Natural killer cell (primary cell): Measurements from ENCODE around the gene ANKRD22. TPM values are rescaled to one million over a fixed set of nuclear protein-coding genes. Genes with fewer than 3 reads are reported as not detected.

Experiments used
- ATAC-seq, 3 donors: fragments of 150-1000 bp in 2 of 3; fragments of 200-7000 bp in 1 of 3; cut with Tn5 transposase; 1 replicate in 1 of 3; 2 replicates in 2 of 3; pipeline ENCODE4 v1.10.0; 2021; ENCODE audit warnings: mild to moderate bottlenecking in 2 of 3, moderate library complexity in 2 of 3
- DNase-seq, 2 donors: peaks; one replicate each; pipeline versions ENCODE4 v3.0.0 to v3.0.0-alpha.2; 2013 to 2021; ENCODE audit warnings: mixed read lengths in 1 of 2
- H3K27ac ChIP-seq: one replicate; pipeline ENCODE4 v1.5.1; 2013; ENCODE audit warnings: mild to moderate bottlenecking, low read length
- H3K27me3 ChIP-seq: one replicate; pipeline ENCODE4 v1.6.1; 2013; ENCODE audit warnings: low read length; ENCODE audit not compliant: control insufficient read depth, insufficient read depth
- H3K36me3 ChIP-seq: one replicate; pipeline ENCODE4 v1.6.1; 2013; ENCODE audit warnings: low read length; ENCODE audit not compliant: control insufficient read depth, insufficient read depth
- H3K4me1 ChIP-seq: one replicate; pipeline ENCODE4 v1.6.1; 2013; ENCODE audit warnings: low read length; ENCODE audit not compliant: control insufficient read depth, insufficient read depth
- H3K4me3 ChIP-seq: one replicate; pipeline ENCODE4 v1.5.1; 2013; ENCODE audit warnings: low read length
- H3K9me3 ChIP-seq: one replicate; pipeline ENCODE4 v1.6.1; 2013; ENCODE audit warnings: low read length; ENCODE audit not compliant: control insufficient read depth, insufficient read depth
- H3K27ac Mint-ChIP-seq, 2 donors: one replicate each; pipeline ENCODE4 v1.8.0; 2022; ENCODE audit warnings: mild to moderate bottlenecking in 2 of 2, mixed read lengths in 2 of 2, moderate library complexity in 1 of 2
- H3K27me3 Mint-ChIP-seq, 2 donors: one replicate each; pipeline ENCODE4 v1.8.0; 2022; ENCODE audit warnings: low read depth in 2 of 2, mixed read lengths in 2 of 2
- H3K36me3 Mint-ChIP-seq: one replicate; pipeline ENCODE4 v1.8.0; 2022; ENCODE audit warnings: mixed read lengths
- H3K4me1 Mint-ChIP-seq, 2 donors: one replicate each; pipeline ENCODE4 v1.8.0; 2022; ENCODE audit warnings: mixed read lengths in 2 of 2
- H3K4me3 Mint-ChIP-seq: one replicate; pipeline ENCODE4 v1.8.0; 2022; ENCODE audit warnings: mild to moderate bottlenecking, moderate library complexity, mixed read lengths
- H3K9me3 Mint-ChIP-seq, 2 donors: one replicate each; pipeline ENCODE4 v1.8.0; 2022; ENCODE audit warnings: mixed read lengths in 2 of 2
- WGBS: methylation state at CpG from one replicate; pipeline ENCODE4 v1.1.7; 2013; ENCODE audit warnings: missing lambda C conversion rate; ENCODE audit not compliant: insufficient coverage; 5-methylcytosine and 5-hydroxymethylcytosine counted together
- intact Hi-C: fragments of 100-400 bp; cut with micrococcal nuclease; formaldehyde crosslinking; loops from one replicate; pipeline ENCODE4 v1.14.2; 2022
- total RNA-seq, 4 donors: library from RNA; stranded (reverse); fragments of 120-200 nt in 1 of 4; gene quantifications; one replicate each; pipeline versions ENCODE4 v1.2.3 to v1.2.4, GENCODE V29; 2013 to 2022
- TF ChIP-seq, protein P1 (sequence below): fragments of 200-600 bp; IDR thresholded peaks from one replicate; pipeline ENCODE4 v1.8.0; 2022; ENCODE audit warnings: antibody characterized with exemption

The ANKRD22 gene
- total RNA-seq, 3 donors from 2014 or later (not counting 1 experiment from before 2014, with no cell fraction given): not detected

GRCh38 chr10:88870089-88870488, 18.4 kb upstream of the ANKRD22 start:
- Mint-ChIP-seq H3K27me3 (peaks cover 0 to 7% of the 10 kb centered on the region in 2 donors), H3K27ac (no peak overlapping the region), H3K36me3 (no peaks in the 10 kb centered on the region), H3K9me3 (no peaks in the 10 kb centered on the region), H3K4me3 (no peak overlapping the region), H3K4me1 (no peaks in the 10 kb centered on the region)
- no peak for ATAC-seq
- Histone ChIP-seq H3K4me1 (no peaks in the 10 kb centered on the region), H3K27ac (no peak overlapping the region), H3K27me3 (no peaks in the 10 kb centered on the region), H3K4me3 (no peak overlapping the region), H3K9me3 (no peaks in the 10 kb centered on the region), H3K36me3 (no peaks in the 10 kb centered on the region)
- no peak for DNase-seq
- TF ChIP-seq, protein P1, sequence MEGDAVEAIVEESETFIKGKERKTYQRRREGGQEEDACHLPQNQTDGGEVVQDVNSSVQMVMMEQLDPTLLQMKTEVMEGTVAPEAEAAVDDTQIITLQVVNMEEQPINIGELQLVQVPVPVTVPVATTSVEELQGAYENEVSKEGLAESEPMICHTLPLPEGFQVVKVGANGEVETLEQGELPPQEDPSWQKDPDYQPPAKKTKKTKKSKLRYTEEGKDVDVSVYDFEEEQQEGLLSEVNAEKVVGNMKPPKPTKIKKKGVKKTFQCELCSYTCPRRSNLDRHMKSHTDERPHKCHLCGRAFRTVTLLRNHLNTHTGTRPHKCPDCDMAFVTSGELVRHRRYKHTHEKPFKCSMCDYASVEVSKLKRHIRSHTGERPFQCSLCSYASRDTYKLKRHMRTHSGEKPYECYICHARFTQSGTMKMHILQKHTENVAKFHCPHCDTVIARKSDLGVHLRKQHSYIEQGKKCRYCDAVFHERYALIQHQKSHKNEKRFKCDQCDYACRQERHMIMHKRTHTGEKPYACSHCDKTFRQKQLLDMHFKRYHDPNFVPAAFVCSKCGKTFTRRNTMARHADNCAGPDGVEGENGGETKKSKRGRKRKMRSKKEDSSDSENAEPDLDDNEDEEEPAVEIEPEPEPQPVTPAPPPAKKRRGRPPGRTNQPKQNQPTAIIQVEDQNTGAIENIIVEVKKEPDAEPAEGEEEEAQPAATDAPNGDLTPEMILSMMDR: no peak
- intact Hi-C loops: no loop called here

DNA sequence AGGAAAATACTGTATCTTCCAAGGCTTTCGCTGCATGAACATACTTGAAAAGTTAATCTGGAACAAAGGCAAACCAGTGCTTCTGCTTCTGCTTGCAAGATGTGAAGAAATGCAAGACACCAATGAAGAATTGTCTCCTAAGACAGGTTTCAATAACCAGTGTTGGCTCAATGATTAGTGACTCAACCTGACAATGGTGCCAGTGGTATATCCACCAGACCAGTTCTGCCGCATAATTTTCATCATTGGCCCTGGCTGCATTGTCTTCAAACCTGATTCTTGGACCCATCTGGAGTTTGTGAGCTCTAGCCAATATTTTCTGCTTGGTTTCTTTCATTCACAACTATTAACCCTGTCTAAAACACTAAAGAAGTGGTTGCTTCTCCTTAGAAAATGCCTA, 14.8 kb upstream of the ANKRD22 start:
- H3K36me3 ChIP-seq: no peaks in the 10 kb centered on the region
- DNase-seq (no peak), ATAC-seq (no peak)
- H3K27me3 ChIP-seq: no peaks in the 10 kb centered on the region
- H3K27me3 Mint-ChIP-seq: peaks cover 9 to 14% of the 10 kb centered on the region in 2 donors
- TF ChIP-seq, protein P1: no peak
- H3K4me3 ChIP-seq: no peak overlapping the region
- no peak overlapping the region for H3K4me3 Mint-ChIP-seq
- intact Hi-C loops: no loop called here
- no peak overlapping the region for H3K27ac Mint-ChIP-seq
- H3K4me1 ChIP-seq: no peaks in the 10 kb centered on the region
- H3K9me3 ChIP-seq: no peaks in the 10 kb centered on the region
- 98% methylated on average over 2 of the region's 2 CpGs for WGBS
- H3K4me1 Mint-ChIP-seq: no peaks in the 10 kb centered on the region
- no peaks in the 10 kb centered on the region for H3K36me3 Mint-ChIP-seq
- H3K9me3 Mint-ChIP-seq: no peaks in the 10 kb centered on the region
- no peak overlapping the region for H3K27ac ChIP-seq

DNA sequence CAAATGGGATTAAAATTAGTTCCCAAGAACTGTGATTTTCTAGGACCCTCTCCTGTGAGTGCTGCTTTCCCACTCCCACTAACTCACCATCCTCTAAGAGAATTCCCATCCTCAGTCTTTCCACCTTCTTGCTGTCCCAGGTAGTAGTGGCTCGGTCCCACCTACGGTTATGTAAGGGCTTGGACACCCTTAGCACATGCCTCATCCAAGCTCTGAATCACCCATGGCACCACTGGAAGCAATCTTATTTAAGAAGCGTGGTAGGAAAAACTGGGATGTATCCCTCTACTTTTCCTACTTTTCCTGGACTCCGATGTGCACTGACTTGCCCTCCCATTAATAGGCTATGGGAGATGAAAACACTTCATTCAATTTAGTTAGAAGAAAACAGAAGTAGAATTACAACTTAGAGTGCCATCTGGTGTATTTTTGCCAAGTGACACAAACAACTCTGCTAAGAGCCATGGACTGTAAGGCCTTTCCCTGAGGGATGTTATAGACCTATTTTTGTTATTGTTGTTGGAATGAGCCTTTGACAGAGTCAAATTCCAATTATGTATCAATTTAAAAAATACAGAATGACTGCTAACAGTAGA, 13.7 kb upstream of the ANKRD22 start:
- Histone ChIP-seq H3K36me3 (no peaks in the 10 kb centered on the region), H3K9me3 (no peaks in the 10 kb centered on the region), H3K27me3 (no peaks in the 10 kb centered on the region), H3K4me3 (no peak overlapping the region), H3K4me1 (no peaks in the 10 kb centered on the region), H3K27ac (no peak overlapping the region)
- Mint-ChIP-seq H3K4me1 (no peaks in the 10 kb centered on the region), H3K9me3 (no peaks in the 10 kb centered on the region), H3K36me3 (no peaks in the 10 kb centered on the region), H3K27me3 (peaks cover 9 to 14% of the 10 kb centered on the region in 2 donors), H3K27ac (no peak overlapping the region), H3K4me3 (no peak overlapping the region)
- intact Hi-C loops: loop anchor here (2.0 kb wide), 1 partner anchor 177 kb away; no protein-coding TSS in a partner anchor
- TF ChIP-seq, protein P1: no peak
- ATAC-seq: no peak
- 97% methylated on average over 2 of the region's 4 CpGs for WGBS
- DNase-seq: peak in 1 of 2 donors; percentile 33

GRCh38 chr10:88861036-88861435, 9.4 kb upstream of the ANKRD22 start:
- Mint-ChIP-seq H3K36me3 (no peaks in the 10 kb centered on the region), H3K27me3 (peaks cover 9 to 20% of the 10 kb centered on the region in 2 donors), H3K27ac (no peak overlapping the region), H3K4me1 (no peaks in the 10 kb centered on the region), H3K9me3 (no peaks in the 10 kb centered on the region), H3K4me3 (no peak overlapping the region)
- H3K4me1 ChIP-seq: no peaks in the 10 kb centered on the region
- intact Hi-C loops: no loop called here
- no peak overlapping the region for H3K27ac ChIP-seq
- no peak for ATAC-seq
- H3K36me3 ChIP-seq: no peaks in the 10 kb centered on the region
- no peaks in the 10 kb centered on the region for H3K27me3 ChIP-seq
- WGBS: no CpG with 5 or more reads among the region's 1 CpG
- TF ChIP-seq, protein P1: no peak
- DNase-seq: no peak
- H3K9me3 ChIP-seq: no peaks in the 10 kb centered on the region
- H3K4me3 ChIP-seq: no peak overlapping the region
